Endothelial cell of umbilical vein (primary cell): Measurements from ENCODE around the gene TLR6. TPM values are rescaled to one million over a fixed set of nuclear protein-coding genes. Genes with fewer than 3 reads are reported as not detected.

ENCODE experiments used
- BruUV-seq: library from RNA; stranded (reverse); fragments of 400-500 nt; replicated peaks from 2 replicates; lab custom pipeline; 2021; lab: Mats Ljungman, UMichigan
- CTCF ChIA-PET: fragments of 300-600, 350-600 bp; sonication (Branson Sonifier 250); formaldehyde crosslinking; loops from one replicate; lab custom pipeline; 2021; ENCODE audit warnings: antibody characterized with exemption, inconsistent platforms; lab: Charles Lee
- POLR2A ChIA-PET: fragments of 300-600, 350-600 bp; sonication (Branson Sonifier 250); formaldehyde crosslinking; loops from one replicate; lab custom pipeline; 2021; ENCODE audit warnings: antibody characterized with exemption, inconsistent platforms; lab: Charles Lee
- DNase-seq: peaks from one replicate; pipeline ENCODE4 v3.0.0-alpha.2; 2011; ENCODE audit warnings: low read depth, low spot score
- FAIRE-seq: peaks from 2 replicates; lab custom pipeline; 2011; peaks lifted over from hg19 to GRCh38; lab: Jason Lieb, UNC
- H2AFZ ChIP-seq: 2 replicates; pipeline ENCODE4 v1.6.0; 2012; ENCODE audit warnings: low read depth, low read length, control low read depth, inconsistent platforms
- H3K27ac ChIP-seq: 2 replicates; pipeline ENCODE4 v1.5.1; 2011; ENCODE audit warnings: low read depth, mild to moderate bottlenecking, control low read depth, low read length, moderate library complexity; ENCODE audit not compliant: insufficient read depth
- H3K27me3 ChIP-seq, 2 experiments: 2 replicates each; pipeline versions ENCODE4 v1.6.0 to v1.6.1; 2011; ENCODE audit warnings: low read length in 2 of 2, mixed read lengths in 1 of 2; ENCODE audit not compliant: control insufficient read depth in 2 of 2, insufficient read depth in 2 of 2
- H3K36me3 ChIP-seq, 2 experiments: 2 replicates in 1 of 2; 3 replicates in 1 of 2; pipeline ENCODE4 v1.5.1; 2011; ENCODE audit warnings: low read length in 2 of 2, mild to moderate bottlenecking in 1 of 2, moderate library complexity in 1 of 2; ENCODE audit not compliant: control insufficient read depth in 2 of 2, insufficient read depth in 2 of 2; ENCODE audit errors: extremely low read depth in 1 of 2
- H3K4me1 ChIP-seq: 3 replicates; pipeline ENCODE4 v1.5.1; 2011; ENCODE audit warnings: mild to moderate bottlenecking, low read length; ENCODE audit not compliant: control insufficient read depth, insufficient read depth; ENCODE audit errors: extremely low read depth
- H3K4me2 ChIP-seq: 2 replicates; pipeline ENCODE4 v1.6.1; 2011; ENCODE audit warnings: low read length, control low read depth, mixed read lengths; ENCODE audit not compliant: insufficient read depth
- H3K4me3 ChIP-seq, 3 experiments: fragments of 200-600 bp in 1 of 3; sonication (generic), shearing (Covaris generic) in 1 of 3; replicated peaks in 1 of 3; 2 replicates each; pipeline ENCODE4 v1.5.1; 2011 to 2016; ENCODE audit warnings: control low read depth in 3 of 3, low read length in 3 of 3, mild to moderate bottlenecking in 2 of 3, inconsistent platforms in 1 of 3, low read depth in 1 of 3, moderate library complexity in 1 of 3; ENCODE audit not compliant: insufficient read depth in 1 of 3
- H3K79me2 ChIP-seq: 2 replicates; pipeline ENCODE4 v1.6.0; 2012; ENCODE audit warnings: low read length, inconsistent platforms; ENCODE audit not compliant: control insufficient read depth, insufficient read depth
- H3K9ac ChIP-seq: replicated peaks from 2 replicates; pipeline ENCODE3; 2011; ENCODE audit warnings: low read length, control low read depth; ENCODE audit not compliant: insufficient read depth; ENCODE audit errors: extremely low read depth
- H3K9me1 ChIP-seq: replicated peaks from 3 replicates; pipeline ENCODE4 v1.6.0; 2011; ENCODE audit warnings: mild to moderate bottlenecking, low read length; ENCODE audit not compliant: control insufficient read depth, insufficient read depth; ENCODE audit errors: extremely low read depth
- H3K9me3 ChIP-seq: replicated peaks from 2 replicates; pipeline ENCODE4 v1.5.1; 2012; ENCODE audit warnings: low read length, inconsistent platforms; ENCODE audit not compliant: control insufficient read depth, insufficient read depth
- H4K20me1 ChIP-seq: replicated peaks from 2 replicates; pipeline ENCODE3; 2011; ENCODE audit warnings: mild to moderate bottlenecking, low read length; ENCODE audit not compliant: control insufficient read depth, insufficient read depth; ENCODE audit errors: extremely low read depth
- EZH2 ChIP-seq: IDR thresholded peaks from 2 replicates; pipeline ENCODE4 v1.6.1; 2012; ENCODE audit warnings: borderline replicate concordance, low read depth, mild to moderate bottlenecking, moderate library complexity, low read length, inconsistent platforms; ENCODE audit not compliant: severe bottlenecking
- FOS ChIP-seq: IDR thresholded peaks from 2 replicates; pipeline ENCODE4 v1.6.1; 2011; ENCODE audit warnings: mild to moderate bottlenecking, low read length, moderate library complexity, borderline replicate concordance; ENCODE audit not compliant: insufficient read depth
- GATA2 ChIP-seq: IDR thresholded peaks from 2 replicates; pipeline ENCODE4 v1.7.0; 2011; ENCODE audit warnings: low read depth, mild to moderate bottlenecking, moderate library complexity, mixed read lengths, low read length; ENCODE audit not compliant: insufficient read length, insufficient read depth
- JUN ChIP-seq: IDR thresholded peaks from 2 replicates; pipeline ENCODE4 v1.6.1; 2011; ENCODE audit warnings: borderline replicate concordance, low read depth; ENCODE audit not compliant: insufficient read length, insufficient read depth
- MAX ChIP-seq: IDR thresholded peaks from 2 replicates; pipeline ENCODE4 v1.6.1; 2011; ENCODE audit not compliant: insufficient read depth, insufficient read length
- MYC ChIP-seq: IDR thresholded peaks from one replicate; pipeline ENCODE4 v1.6.1; 2011; ENCODE audit warnings: mild to moderate bottlenecking, low read depth, low read length
- POLR2A ChIP-seq: IDR thresholded peaks from 2 replicates; pipeline ENCODE4 v1.6.1; 2012; ENCODE audit warnings: low read depth, mild to moderate bottlenecking, control low read depth, low read length
- POLR2AphosphoS5 ChIP-seq: IDR thresholded peaks from 2 replicates; pipeline ENCODE4 v1.6.1; 2012; ENCODE audit warnings: low read depth, mild to moderate bottlenecking, control low read depth, low read length, moderate library complexity; ENCODE audit not compliant: insufficient read depth
- dilution Hi-C: fragments of 300-500 bp; cut with MboI; formaldehyde crosslinking; loops from one replicate; pipeline ENCODE4 v1.15.0; 2019; ENCODE audit warnings: low sequenced_read_pairs; ENCODE audit not compliant: extremely low pct_ligation_motif_present
- intact Hi-C: fragments of 100-400 bp; cut with micrococcal nuclease; formaldehyde crosslinking; loops from one replicate; pipeline ENCODE4 v1.10.0; 2022
- polyA plus RNA-seq, 4 experiments: library from polyadenylated mRNA; depleted of rRNA in 3 of 4; stranded (reverse) in 3 of 4; unstranded in 1 of 4; fragments of >200 nt; gene quantifications; 2 replicates each; pipeline versions ENCODE4 v1.2.1 to v1.2.3, GENCODE V29; 2011 to 2012; ENCODE audit warnings: missing spikeins in 1 of 4
- total RNA-seq: library from RNA; stranded (reverse); gene quantifications from 2 replicates; pipeline ENCODE4 v1.2.3, GENCODE V29; 2021
- TF ChIP-seq, protein P1 (sequence below), 2 donors: IDR thresholded peaks; 1 replicate in 1 of 2; 2 replicates in 1 of 2; pipeline ENCODE4 v1.5.1; 2011; ENCODE audit warnings: low read length in 2 of 2, mild to moderate bottlenecking in 2 of 2, moderate library complexity in 2 of 2, control low read depth in 1 of 2, inconsistent platforms in 1 of 2, low read depth in 1 of 2; ENCODE audit not compliant: insufficient read depth in 1 of 2; ENCODE audit errors: extremely low read depth in 1 of 2

The TLR6 gene
- total and polyA plus RNA-seq, 2 donors (not counting 3 experiments of a cell fraction or from before 2014, with no cell fraction given) = 0.19 to 1.7 TPM

DNA sequence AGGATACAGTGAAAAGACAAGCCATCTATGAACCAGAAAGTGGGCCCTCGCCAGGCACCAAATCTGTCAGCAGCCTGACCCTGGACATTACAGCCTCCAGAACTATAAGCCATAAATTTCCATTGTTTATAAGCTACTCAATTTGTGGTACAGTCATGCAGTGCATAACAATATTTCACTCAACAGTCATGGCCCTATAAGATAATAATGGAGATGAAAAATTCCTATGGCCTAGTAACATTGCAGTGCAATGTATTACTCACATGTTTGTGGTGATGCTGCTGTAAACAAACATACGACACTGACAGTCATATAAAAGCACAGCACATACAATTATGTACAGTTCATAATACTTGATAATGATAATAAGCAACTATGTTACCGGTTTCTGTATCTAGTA is 34.9 kb downstream of the TLR6 start:
- POLR2A ChIA-PET = no interaction called here
- Histone ChIP-seq H3K79me2 (no peaks in the 10 kb centered on the region), H3K4me2 (no peak overlapping the region), H2AFZ (no peak overlapping the region), H3K27ac (no peak overlapping the region), H3K9ac (no peak overlapping the region), H3K36me3 (no peaks in the 10 kb centered on the region), H3K4me1 (no peaks in the 10 kb centered on the region), H3K9me1 (no peaks in the 10 kb centered on the region), H3K9me3 (no peaks in the 10 kb centered on the region), H4K20me1 (no peaks in the 10 kb centered on the region), H3K4me3 (no peak overlapping the region), H3K27me3 (peaks cover 13 to 14% of the 10 kb centered on the region in 2 experiments)
- CTCF ChIA-PET = interaction anchor here (0.5 to 2.1 kb wide), 6 partner anchors 9 to 41 kb away, joined by 3 to 5 read pairs (median 4); partner anchors contain the start of gene TLR10
- no peak for DNase-seq
- BruUV-seq = no TSS peak
- no peak for FAIRE-seq
- dilution Hi-C loops = no loop called here
- no peak for TF ChIP-seq EZH2
- intact Hi-C loops = no loop called here

GRCh38 chr4:38820329-38821061 is 36.1 kb downstream of the TLR6 start:
- no peak overlapping the region for H3K4me3 ChIP-seq
- no TSS peak for BruUV-seq
- no peak for FAIRE-seq
- H3K9me1 ChIP-seq = no peaks in the 10 kb centered on the region
- no peak overlapping the region for H3K4me2 ChIP-seq
- ChIA-PET POLR2A (no interaction called here), CTCF (interaction anchor here (1.2 to 2.1 kb wide), 2 partner anchors 10 to 15 kb away, joined by 3 to 4 read pairs; no protein-coding TSS in a partner anchor)
- intact Hi-C loops = no loop called here
- no peaks in the 10 kb centered on the region for H4K20me1 ChIP-seq
- H3K9me3 ChIP-seq = no peaks in the 10 kb centered on the region
- H3K79me2 ChIP-seq = no peaks in the 10 kb centered on the region
- no peak overlapping the region for H3K9ac ChIP-seq
- dilution Hi-C loops = no loop called here
- peaks cover 12 to 14% of the 10 kb centered on the region in 2 experiments for H3K27me3 ChIP-seq
- no peak for TF ChIP-seq JUN
- TF ChIP-seq EZH2 = no peak
- TF ChIP-seq, protein P1, sequence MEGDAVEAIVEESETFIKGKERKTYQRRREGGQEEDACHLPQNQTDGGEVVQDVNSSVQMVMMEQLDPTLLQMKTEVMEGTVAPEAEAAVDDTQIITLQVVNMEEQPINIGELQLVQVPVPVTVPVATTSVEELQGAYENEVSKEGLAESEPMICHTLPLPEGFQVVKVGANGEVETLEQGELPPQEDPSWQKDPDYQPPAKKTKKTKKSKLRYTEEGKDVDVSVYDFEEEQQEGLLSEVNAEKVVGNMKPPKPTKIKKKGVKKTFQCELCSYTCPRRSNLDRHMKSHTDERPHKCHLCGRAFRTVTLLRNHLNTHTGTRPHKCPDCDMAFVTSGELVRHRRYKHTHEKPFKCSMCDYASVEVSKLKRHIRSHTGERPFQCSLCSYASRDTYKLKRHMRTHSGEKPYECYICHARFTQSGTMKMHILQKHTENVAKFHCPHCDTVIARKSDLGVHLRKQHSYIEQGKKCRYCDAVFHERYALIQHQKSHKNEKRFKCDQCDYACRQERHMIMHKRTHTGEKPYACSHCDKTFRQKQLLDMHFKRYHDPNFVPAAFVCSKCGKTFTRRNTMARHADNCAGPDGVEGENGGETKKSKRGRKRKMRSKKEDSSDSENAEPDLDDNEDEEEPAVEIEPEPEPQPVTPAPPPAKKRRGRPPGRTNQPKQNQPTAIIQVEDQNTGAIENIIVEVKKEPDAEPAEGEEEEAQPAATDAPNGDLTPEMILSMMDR (IDR thresholded peaks at IDR 0.05; ENCODE audit: extremely low read depth in 1 of 2, insufficient read depth in 1 of 2, low read depth in 1 of 2, low read length in 2 of 2) = no peak
- TF ChIP-seq FOS = no peak
- no peak for TF ChIP-seq GATA2
- no peak for TF ChIP-seq POLR2A
- no peak for TF ChIP-seq POLR2AphosphoS5
- TF ChIP-seq MAX = no peak
- no peak for TF ChIP-seq MYC
- no peaks in the 10 kb centered on the region for H3K36me3 ChIP-seq
- H3K4me1 ChIP-seq = no peaks in the 10 kb centered on the region
- H3K27ac ChIP-seq = no peak overlapping the region
- H2AFZ ChIP-seq = no peak overlapping the region
- DNase-seq = no peak
